GM18508 (cell line): Measurements from ENCODE around the gene MNAT1.

Source experiments
- ATAC-seq: cut with Tn5 transposase; IDR thresholded peaks from one replicate; pipeline ENCODE4 v1.9.1; 2021; ENCODE audit warnings: moderate number of reproducible peaks; ENCODE audit not compliant: insufficient read depth, unreplicated experiment

Gene MNAT1

DNA sequence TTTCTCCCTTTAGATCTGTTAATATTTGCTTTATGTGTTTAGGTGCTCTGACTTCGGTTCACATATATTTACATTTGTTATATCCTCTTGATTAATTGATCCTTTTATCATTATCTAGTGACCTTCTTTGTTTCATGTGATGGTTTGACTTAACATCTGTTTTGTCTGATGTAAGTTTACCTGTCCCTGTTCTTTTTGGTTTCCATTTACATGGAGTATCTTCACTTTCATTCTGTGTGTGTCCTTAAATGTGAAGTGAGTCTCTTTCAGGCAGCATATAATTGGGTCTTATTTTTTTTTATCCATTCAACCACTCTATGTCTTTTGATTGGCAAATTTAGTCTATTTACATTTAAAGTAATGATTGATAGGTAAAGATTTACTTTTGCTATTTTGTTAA lies 222.1 kb downstream of the MNAT1 start:
- no peak for ATAC-seq

DNA sequence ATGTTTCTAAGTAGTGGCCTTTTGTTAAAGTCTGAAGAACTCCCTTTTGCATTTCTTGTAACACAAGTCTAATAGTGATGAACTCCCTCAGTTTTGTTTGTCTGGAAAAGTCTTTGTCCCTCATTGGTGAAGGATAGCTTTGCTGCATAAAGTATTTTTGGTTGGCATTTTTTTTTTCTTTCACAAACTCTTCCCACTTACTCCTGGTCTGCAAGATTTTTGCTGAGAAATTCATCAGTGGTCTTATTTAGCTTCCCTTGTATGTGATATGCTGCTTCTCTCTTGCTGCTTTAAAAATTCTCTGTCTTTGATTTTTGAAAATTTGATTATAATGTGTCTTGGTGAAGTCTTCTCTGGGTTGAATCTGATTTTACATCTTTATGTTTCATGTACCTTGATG lies 223.6 kb downstream of the MNAT1 start:
- no peak for ATAC-seq

DNA sequence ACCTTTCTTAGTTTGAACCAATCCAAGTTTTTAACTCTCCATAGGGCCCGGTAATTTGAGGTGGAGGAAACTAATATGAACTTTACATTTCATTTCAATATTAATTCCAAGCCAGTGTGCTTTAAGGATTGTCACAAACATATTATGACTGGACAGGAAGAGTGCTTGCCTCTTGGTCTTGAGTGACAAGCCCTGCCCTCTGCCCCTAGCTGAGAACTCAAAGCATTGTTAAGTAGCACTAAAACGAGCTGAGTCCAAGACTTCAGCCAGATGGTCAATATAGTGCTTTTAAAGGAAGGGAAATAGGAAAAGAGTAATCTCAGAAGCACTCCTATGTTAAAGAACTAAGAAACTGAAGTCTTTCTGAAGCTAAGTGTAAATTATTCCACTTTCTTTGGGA lies 229.2 kb downstream of the MNAT1 start:
- ATAC-seq: no peak

DNA sequence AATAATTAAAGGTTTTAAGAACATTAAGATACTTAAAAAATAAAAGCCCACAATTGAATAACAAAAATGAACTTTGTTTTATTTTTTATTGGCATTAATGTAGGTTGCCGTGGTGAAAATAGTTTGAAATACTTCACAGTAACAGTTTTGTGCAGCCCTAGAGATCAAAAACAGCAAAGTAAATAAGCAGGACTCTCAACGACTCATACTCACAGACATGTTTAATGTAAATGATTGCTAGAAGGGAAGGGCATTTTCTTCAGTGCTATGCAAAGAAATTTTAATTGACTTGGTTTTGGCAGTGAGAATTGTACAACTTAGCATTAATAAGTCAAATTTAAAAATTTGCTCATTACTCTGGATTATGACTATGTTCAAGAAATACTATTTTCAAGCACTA lies 230.3 kb downstream of the MNAT1 start:
- ATAC-seq: no peak

DNA sequence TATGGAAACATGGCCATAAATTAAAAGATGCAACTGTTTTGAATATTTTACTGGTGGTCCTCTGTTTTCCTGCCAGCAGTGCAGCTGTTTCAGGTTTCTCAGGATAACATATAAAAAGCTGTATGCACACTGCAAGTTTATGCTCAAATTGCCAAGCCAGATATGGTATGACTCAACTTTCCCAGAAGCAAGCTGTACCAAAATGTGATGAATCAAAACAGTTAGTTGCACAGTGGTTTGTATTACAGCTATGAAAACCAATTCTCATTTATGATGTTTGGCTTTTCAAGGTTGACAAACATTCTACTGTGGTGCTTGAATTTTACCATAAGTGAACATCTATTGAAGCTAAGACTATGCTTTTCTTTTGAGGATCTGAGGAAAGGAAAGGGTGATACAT lies 230.8 kb downstream of the MNAT1 start:
- ATAC-seq: no peak

DNA sequence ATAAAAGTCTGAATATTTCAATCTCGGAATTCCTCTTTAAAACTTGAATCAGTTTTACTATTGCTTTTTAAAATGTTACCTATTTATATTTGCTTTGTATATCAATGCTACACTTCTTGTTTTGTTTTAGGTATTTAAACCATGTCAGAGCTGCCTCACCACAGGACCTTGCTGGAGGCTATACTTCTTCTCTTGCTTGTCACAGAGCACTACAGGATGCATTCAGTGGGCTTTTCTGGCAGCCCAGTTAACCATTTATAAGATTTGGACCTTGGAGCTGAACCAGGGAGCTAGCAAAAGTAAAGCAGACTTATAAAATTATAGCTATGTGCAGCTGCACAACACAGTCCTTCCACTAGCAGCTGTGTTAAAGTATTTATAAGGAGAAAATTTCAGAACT lies 233.5 kb downstream of the MNAT1 start:
- no peak for ATAC-seq

DNA sequence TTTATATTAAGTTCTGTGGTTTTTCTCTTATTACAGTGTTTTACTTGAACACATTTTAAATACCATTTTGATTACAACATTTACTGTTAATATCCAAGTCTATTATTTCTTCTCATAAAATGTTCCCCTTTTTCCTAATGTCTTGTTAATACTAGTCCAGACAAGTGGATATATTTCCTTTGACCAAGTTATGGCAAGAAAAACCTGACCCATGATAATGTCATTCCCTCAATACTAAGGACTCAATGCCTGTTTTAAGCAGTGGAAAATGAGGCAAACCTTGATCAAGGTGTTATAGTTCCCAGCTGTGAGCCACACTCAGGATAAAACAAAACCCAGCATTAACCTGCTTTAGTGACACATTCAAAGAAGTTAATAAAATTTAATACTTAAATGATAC lies 234.1 kb downstream of the MNAT1 start:
- ATAC-seq: no peak

DNA sequence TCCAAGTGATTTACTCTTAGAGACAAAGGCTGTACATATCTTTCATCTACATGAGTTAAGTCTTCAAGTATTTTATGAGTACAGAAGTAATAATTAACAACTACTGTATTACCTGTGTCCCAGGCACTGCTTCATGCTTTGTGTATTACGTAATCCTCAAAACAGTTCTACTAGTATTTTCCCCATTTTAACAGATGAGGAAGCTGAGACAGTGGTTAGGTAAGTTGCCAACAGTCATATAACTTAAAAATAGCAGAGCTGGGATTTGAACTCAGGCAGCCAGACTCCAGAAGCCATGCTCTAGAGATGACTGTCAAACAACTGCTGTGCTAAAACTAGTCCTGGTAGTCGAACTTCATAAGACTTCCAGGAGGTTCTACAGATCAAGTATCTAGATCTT lies 235.6 kb downstream of the MNAT1 start:
- no peak for ATAC-seq

DNA sequence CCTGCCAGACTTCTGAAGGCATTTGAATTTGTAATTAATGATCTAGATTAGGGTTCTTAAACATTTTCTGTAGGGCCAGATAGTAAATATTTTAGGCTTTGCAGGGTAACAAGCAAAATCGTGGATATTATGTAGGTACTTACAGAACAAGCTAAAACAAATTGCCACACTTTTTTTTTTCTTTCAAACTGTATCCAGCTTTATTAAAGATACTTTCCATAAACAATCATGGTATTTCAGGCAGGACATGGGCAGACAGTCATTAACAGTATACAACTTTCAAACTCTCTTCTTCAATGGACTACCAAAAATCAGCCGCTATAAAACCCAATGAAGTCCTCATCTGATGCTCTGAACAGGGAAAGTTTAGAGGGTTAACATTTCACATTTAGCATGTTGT lies 236.7 kb downstream of the MNAT1 start:
- no peak for ATAC-seq

DNA sequence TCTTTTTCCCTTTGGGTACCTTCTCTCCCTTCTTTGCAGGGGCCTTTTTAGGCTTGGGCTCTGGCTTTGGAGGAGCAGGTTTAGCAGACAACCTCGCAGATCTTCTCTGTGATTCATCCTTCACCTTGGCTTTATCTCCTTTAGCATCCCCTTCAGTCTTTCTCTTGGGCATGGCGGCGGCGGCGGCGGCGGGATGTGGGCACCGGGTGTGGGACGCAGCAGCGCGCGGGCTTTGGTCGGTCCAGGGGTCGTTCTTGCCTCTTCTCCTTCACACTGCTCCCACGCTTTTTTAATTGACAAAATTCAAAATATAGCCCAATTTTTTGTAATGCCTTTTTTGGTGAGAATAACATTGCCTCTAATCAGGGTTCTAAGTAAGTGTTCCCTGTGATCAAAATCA lies 237.7 kb downstream of the MNAT1 start:
- no peak for ATAC-seq

DNA sequence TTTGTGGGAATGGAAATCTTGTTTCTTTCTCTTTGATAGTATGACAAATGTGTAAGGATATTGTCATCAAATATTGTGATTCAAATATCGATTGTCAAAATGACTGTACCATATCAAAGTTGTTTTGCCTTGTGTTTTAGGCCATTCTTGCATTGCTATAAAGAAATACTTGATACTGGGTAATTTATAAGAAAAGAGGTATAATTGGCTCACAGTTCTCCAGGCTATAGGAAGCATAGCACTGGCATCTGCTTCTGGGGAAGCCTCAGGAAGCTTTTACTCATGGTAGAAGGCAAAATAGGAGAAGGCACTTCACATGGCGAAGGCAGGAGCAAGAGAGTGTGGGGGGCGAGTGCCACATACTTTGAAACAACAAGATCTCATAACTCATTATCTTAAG lies 238.5 kb downstream of the MNAT1 start:
- ATAC-seq: no peak

DNA sequence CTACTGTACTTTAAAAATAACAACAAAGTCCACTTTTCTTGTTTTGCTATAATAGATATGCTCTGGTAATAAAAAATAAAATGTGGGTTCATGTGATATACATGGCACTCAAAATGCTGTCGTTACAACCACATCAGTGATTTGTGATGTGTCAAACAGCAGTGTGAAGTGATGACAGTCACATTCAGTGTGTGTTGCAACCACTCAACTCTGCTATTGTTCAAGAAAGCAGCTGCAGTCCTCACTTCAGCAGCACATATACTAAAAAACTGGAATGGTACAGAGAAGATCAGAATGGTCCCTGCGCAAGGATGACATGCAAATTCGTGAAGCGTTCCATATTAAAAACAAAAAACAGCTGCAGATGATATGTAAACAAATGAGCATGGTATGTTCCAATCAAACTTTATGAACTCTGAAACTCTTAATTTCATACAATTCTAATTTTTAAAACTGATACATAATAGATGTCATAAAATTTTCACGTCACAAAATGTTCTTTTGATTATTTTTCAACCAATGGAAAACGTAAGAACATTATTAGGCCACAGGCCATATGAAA lies 239.6 kb downstream of the MNAT1 start:
- ATAC-seq: no peak

DNA sequence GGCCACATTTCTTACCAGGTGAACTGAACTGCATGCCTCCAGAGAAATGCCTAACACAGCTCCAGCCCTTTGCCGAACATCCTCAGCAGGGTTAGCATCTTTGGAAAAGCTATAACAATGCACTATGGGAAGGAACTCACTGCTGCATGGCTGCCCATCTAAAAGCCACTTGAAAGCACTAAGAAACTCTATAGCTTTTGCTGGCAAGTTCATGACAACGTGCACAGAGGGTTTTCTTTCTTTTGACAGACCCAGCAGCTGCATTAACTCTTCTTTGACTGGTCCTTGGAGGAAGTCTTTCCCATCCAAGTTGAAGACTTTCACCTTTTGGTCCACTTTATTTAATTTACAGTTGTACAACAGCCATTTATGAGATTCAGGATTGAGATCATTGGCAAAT lies 241.0 kb downstream of the MNAT1 start:
- ATAC-seq: no peak

DNA sequence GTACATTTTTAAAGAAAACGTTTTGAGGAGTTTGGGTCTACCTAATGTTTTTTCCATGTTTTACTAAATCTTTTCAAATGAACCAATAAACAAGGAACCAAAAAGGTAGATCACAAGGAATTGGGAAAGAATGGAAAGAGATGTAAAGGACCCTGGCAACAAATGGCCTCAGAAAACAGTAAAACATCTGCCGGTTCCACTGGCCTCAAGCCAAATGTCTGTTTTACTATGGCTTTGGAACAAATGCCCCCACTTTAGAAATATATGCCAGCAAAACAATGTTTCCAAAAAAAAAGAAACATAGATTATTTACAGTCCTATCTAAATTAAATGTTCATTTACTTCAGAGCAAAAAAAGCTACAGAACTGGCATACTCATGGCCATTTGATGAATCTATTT lies 243.3 kb downstream of the MNAT1 start:
- no peak for ATAC-seq

DNA sequence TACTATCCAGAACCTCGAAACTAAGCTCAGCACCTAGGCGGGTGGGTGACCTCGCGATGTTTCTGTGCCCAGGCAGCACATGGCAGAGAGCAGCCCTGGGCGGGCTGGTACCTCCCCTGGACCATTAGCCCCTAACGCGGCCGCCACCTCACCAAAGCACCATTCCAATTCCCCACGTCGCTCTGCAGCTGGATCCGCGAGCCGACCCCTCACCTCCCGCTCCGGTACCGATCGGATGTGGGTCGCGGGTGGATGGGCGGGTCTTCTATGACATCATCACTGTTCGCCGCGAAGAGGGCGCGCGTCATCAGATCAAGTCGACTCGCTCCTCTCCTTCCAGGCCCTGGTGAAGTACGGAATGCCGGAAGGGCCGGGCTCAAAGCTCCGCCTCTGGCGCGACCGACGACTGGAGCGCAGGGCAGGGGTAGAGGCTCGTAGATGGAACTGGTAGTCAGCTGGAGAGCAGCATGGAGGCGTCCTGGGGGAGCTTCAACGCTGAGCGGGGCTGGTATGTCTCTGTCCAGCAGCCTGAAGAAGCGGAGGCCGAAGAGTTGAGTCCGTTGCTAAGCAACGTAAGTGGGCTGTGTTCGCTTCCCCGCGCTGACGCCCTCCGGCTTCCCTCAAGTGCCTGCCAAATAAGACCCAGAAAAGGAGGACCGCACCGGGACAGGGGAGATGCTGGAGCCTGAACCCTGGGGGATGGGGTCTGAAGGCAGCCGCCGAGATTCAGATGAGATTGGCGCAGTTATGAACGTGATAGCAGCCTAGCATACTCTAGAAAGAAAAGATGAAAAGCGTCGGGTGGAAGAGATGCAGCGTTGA lies 246.5 kb downstream of the MNAT1 start, which contains the start of the genes SLC38A6 and TRMT5:
SLC38A6 (plus strand) TSS at position 435 of the 822 bp plus-strand sequence; CDS start at position 468, 33 bp downstream.
TRMT5 (minus strand) TSS at position 269 of the 822 bp plus-strand sequence; CDS start at position 163, 106 bp downstream.
- peak; percentile 72 for ATAC-seq

DNA sequence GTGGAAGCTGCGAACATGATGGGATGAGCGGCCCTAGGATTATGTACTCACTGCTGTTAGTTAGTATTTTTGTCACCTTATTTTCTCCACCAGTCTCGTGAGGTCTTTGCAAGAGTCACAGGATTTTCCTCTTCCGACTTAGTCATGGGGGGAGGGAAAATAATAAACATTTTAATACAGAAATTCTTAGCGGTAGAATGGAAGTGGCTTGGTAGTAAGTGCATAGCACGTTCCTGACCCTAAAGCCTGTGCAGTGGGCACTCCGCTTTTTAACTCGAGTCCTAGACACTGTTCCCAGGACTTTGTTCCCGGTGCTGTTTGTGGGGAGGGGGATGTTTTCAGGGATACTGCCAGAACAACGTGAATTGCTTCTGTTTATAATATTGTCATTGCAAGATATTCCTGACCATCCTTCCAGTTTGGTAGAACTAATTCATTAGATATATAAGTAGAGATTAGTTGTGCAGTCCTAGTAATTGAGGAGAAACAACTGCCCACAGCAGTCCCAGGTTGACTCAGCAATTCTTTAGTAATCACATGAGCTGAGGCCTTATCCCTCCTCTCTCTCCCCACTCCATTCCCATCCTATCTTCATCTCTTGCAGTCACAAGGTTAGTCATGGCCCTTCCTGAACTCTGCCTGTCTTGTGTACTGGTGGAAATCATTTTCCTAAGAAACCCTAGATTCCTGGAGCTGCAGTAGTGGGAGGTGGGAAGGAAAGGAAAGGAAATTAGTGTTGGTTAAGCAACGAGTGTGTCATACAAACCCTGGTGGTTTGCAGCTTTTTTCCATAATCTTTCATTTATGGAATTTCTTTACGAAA lies 247.3 kb downstream of the MNAT1 start:
- no peak for ATAC-seq

DNA sequence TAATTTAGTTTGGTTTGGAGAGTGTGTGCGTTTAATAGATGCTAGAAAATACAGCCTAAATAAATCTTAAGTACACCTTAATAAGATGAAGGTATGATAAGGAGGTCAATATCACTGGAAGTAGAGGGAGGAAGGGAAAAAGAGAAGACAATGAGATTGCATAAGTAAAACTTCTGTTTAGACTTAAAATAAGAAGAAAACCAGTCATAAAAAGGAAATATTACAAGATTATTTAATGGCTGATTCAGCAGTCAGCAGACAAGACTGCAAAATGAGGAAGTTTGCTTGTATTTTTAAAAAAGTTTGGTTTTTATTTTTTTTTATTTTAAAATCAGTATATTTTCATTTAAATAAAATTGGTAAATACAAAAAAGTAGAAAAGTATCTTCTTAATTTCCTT lies 249.6 kb downstream of the MNAT1 start:
- ATAC-seq: no peak

DNA sequence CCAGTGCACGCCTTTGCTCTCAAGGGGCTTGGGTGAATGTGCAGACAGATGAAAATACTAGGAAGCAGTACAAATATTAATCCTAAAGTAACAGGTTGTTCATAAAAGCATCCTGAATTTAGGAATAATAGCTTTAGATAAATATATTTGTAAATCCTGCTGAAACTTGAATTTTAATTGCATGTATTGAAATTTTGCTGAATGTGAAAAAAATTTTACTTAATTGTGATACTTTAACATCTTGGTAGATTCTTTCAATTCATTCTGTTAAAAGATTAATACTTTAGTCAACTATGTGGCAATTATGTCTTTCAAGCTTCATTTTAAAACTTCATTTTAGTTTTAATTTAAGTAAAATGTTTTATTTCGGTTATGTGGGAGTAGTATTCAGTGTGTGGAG lies 251.9 kb downstream of the MNAT1 start:
- no peak for ATAC-seq

DNA sequence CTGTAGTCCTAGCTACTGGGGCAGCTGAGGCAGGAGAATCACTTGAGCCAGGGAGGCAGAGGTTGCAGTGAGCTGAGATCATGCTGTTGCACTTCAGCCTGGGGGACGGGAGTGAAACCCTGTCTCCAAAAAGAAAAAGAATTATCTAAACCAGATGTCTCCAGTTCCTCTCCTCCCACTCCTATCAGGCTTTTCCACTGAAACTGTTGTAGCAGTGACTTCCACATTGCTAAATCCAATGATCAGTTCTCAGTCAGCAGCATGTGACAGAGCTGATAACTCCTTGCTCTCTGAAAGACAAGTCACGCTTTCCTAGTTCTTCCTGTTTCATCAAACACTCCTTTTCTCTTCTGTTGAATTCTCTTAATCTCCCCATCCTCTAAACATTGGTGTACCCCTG lies 255.0 kb downstream of the MNAT1 start:
- ATAC-seq: no peak

DNA sequence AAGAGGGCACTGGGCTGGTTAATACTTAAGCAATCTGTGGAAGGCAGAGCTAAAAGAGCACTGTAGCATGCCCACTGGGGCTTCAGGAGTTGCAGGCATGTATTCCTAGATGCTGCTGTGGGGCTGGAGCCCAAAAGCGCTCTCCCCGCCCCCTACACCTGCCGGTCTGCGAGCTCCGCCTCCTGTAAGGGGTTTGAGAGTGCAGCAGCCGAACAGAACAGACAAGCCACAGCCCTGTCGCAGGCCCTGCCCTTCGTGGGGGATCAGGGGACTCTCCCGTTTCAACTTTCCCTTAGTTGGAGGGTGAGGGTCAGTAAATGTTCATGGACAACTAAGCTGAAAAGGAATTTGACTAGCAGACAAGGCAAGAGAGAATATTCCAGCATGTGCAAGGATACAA lies 264.1 kb downstream of the MNAT1 start:
- no peak for ATAC-seq

DNA sequence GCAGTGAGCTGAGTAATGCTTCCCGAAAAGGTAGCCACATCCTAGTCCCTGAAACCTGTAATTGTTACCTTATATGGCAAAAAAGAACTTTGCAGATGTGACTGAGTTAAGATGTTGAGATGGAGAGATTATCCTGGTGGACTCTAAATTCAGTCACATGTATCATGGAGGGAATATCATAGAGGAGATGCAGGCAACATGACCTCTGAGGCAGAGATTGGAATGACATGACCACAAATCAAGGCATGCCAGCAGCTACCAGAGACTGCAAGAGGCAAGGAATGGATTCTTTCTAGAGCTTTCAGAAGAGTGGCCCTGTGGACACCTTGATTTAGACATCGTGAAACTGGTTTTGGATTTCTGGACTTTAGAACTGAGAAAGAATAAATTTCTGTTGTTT lies 265.0 kb downstream of the MNAT1 start:
- no peak for ATAC-seq
